ENCODE data around the gene PRPF19. TPM values are rescaled to one million over a fixed set of nuclear protein-coding genes. Genes with fewer than 3 reads are reported as not detected.
A peak's percentile ranks its signal among the peaks of the same experiment; 100 is the strongest.

PRPF19 gene
- total RNA-seq, 1 donor from 2014 or later: 143 TPM

- H3K9me3 Mint-ChIP-seq: no peaks in the 10 kb centered on the region
- TF ChIP-seq CTCF (IDR thresholded peaks at IDR 0.05): no peak
- DNase-seq (no peak), ATAC-seq (ENCODE audit: low read depth) (no peak)
- H3K27ac Mint-ChIP-seq: no peak overlapping the region
- POLR2A ChIA-PET: no interaction called here
- peak overlapping the region; percentile 83 for H3K4me3 Mint-ChIP-seq
- H3K36me3 Mint-ChIP-seq (ENCODE audit: low read depth): peaks cover 33% of the 10 kb centered on the region
- no peaks in the 10 kb centered on the region for H3K27me3 Mint-ChIP-seq
- intact Hi-C loops (cut with micrococcal nuclease): loop anchor here (5.0 kb wide), 1 partner anchor 108 kb away; the partner anchor contains the start of gene SLC15A3
- CTCF ChIA-PET: interaction anchor here (0.7 to 1.2 kb wide), 2 partner anchors 14 to 341 kb away, joined by 3 read pairs; no protein-coding TSS in a partner anchor
- peaks cover 41% of the 10 kb centered on the region for H3K4me1 Mint-ChIP-seq
Observed at GRCh38 chr11:60844045-60844869, 62.1 kb downstream of the PRPF19 start.

- Mint-ChIP-seq H3K4me3 (peak overlapping the region; percentile 83), H3K4me1 (peaks cover 41% of the 10 kb centered on the region), H3K27ac (peak overlapping the region; percentile 85), H3K36me3 (ENCODE audit: low read depth) (peaks cover 20% of the 10 kb centered on the region), H3K9me3 (no peaks in the 10 kb centered on the region), H3K27me3 (no peaks in the 10 kb centered on the region)
- intact Hi-C loops (cut with micrococcal nuclease): loop anchor here (1.0 to 5.0 kb wide), 3 partner anchors 80 to 318 kb away; partner anchors contain the start of genes SLC15A3 and VPS37C
- no peak for DNase-seq
- ATAC-seq (ENCODE audit: low read depth): no peak
- POLR2A ChIA-PET: interaction anchor here (0.8 kb wide), 1 partner anchor 493 kb away, joined by 4 read pairs; no protein-coding TSS in a partner anchor
- CTCF ChIA-PET: interaction anchor here (3.0 kb wide), 1 partner anchor 12 kb away, joined by 14 read pairs; no protein-coding TSS in a partner anchor
- no peak for TF ChIP-seq CTCF (IDR thresholded peaks at IDR 0.05)
Observed at GRCh38 chr11:60842668-60843600, 63.5 kb downstream of the PRPF19 start.

- DNase-seq (peak; percentile 100), ATAC-seq (ENCODE audit: low read depth) (peak; percentile 96)
- H3K36me3 Mint-ChIP-seq (ENCODE audit: low read depth): peaks cover 12% of the 10 kb centered on the region
- H3K4me1 Mint-ChIP-seq: peaks cover 41% of the 10 kb centered on the region
- POLR2A ChIA-PET: interaction anchor here (0.8 to 1.2 kb wide), 2 partner anchors 110 to 494 kb away, joined by 3 to 4 read pairs; partner anchors contain the start of gene SLC15A3
- H3K4me3 Mint-ChIP-seq: peak within 1 kb of the TSS; percentile 83
- CTCF ChIA-PET: interaction anchor here (3.0 kb wide), 1 partner anchor 11 kb away, joined by 14 read pairs; no protein-coding TSS in a partner anchor
- H3K9me3 Mint-ChIP-seq: no peaks in the 10 kb centered on the region
- intact Hi-C loops (cut with micrococcal nuclease): loop anchor here (1.0 to 5.0 kb wide), 4 partner anchors 73 to 319 kb away; partner anchors contain the start of genes SLC15A3 and VPS37C
- peak within 1 kb of the TSS; percentile 85 for H3K27ac Mint-ChIP-seq
- TF ChIP-seq CTCF (IDR thresholded peaks at IDR 0.05): no peak
- H3K27me3 Mint-ChIP-seq: no peaks in the 10 kb centered on the region
Observed at GRCh38 chr11:60841797-60842667, 64.4 kb downstream of the PRPF19 start, which contains the start of gene CCDC86. CCDC86 (plus strand) TSS chr11:60842113; CDS start chr11:60842125, 12 bp downstream.

Other genes with a start within 250 kb of the PRPF19 start
- gene MS4A8, start 207.0 kb downstream of the PRPF19 start, total RNA-seq: not detected in 2 replicates
- gene MS4A18, start 181.9 kb downstream of the PRPF19 start, total RNA-seq: not detected in 2 replicates
- not detected in 2 replicates for gene MS4A15, start 149.7 kb downstream of the PRPF19 start, total RNA-seq
- gene MS4A10, start 121.3 kb downstream of the PRPF19 start, total RNA-seq: not detected in 2 replicates
- gene CCDC86, start 64.5 kb downstream of the PRPF19 start, total RNA-seq: 30.3 and 30.6 TPM in 2 replicates
- gene PTGDR2, start 50.6 kb downstream of the PRPF19 start, total RNA-seq: 0.07 TPM in 1 of 2 replicates, not detected in the other
- gene ZP1, start 39.0 kb downstream of the PRPF19 start, total RNA-seq: not detected in 2 replicates
- gene TMEM109, start 7.6 kb upstream of the PRPF19 start, total RNA-seq: 117 and 121 TPM in 2 replicates
- gene TMEM132A, start 17.9 kb upstream of the PRPF19 start, total RNA-seq: 8.2 and 8.7 TPM in 2 replicates
- 76.4 and 77.8 TPM in 2 replicates for gene SLC15A3, start 45.6 kb upstream of the PRPF19 start, total RNA-seq
- gene CD6, start 65.1 kb upstream of the PRPF19 start, total RNA-seq: 6.7 and 12.0 TPM in 2 replicates
- 5.2 and 7.1 TPM in 2 replicates for gene CD5, start 195.9 kb upstream of the PRPF19 start, total RNA-seq